Peyer's patch (tissue), 4 donors: ENCODE data around the gene SLC6A3. TPM values are rescaled to one million over a fixed set of nuclear protein-coding genes. Genes with fewer than 3 reads are reported as not detected.

ENCODE experiments used
- DNase-seq, 3 donors: peaks; one replicate each; pipeline ENCODE4 v3.0.0-alpha.2; 2017 to 2019
- H3K27ac ChIP-seq, 4 donors: fragments of 200-600 bp; sonication (generic); one replicate each; pipeline ENCODE4 v1.5.1; 2016 to 2019
- H3K27me3 ChIP-seq, 2 donors: fragments of 200-600 bp; sonication (generic); one replicate each; pipeline ENCODE4 v1.5.1; 2019
- H3K36me3 ChIP-seq, 3 donors: fragments of 200-600 bp; sonication (generic); one replicate each; pipeline ENCODE4 v1.5.1; 2016 to 2019
- H3K4me1 ChIP-seq, 4 donors: fragments of 200-600 bp; sonication (generic); one replicate each; pipeline ENCODE4 v1.5.1; 2016 to 2019
- H3K4me3 ChIP-seq, 4 donors: fragments of 200-600 bp; sonication (generic); 1 replicate in 3 of 4; 2 replicates in 1 of 4; pipeline ENCODE4 v1.5.1; 2016 to 2019; ENCODE audit warnings: mild to moderate bottlenecking in 1 of 4
- H3K9me3 ChIP-seq, 4 donors: fragments of 200-600 bp; sonication (generic); one replicate each; pipeline ENCODE4 v1.5.1; 2016 to 2019; ENCODE audit warnings: mild to moderate bottlenecking in 1 of 4
- CTCF ChIP-seq, 6 experiments: fragments of 450-650 bp in 4 of 6; fragments of 200-600 bp in 2 of 6; sonication (generic) in 1 of 6; IDR thresholded peaks; one replicate each; pipeline ENCODE4 v1.5.1; 2017 to 2019; ENCODE audit warnings: antibody characterized with exemption in 6 of 6, mild to moderate bottlenecking in 3 of 6, moderate library complexity in 1 of 6
- POLR2A ChIP-seq, 2 donors: fragments of 450-650 bp; IDR thresholded peaks; one replicate each; pipeline ENCODE4 v1.5.1; 2017; ENCODE audit warnings: antibody characterized with exemption in 2 of 2, mild to moderate bottlenecking in 2 of 2, moderate library complexity in 2 of 2
- total RNA-seq, 4 donors: library from RNA; depleted of rRNA; stranded (reverse); fragments of >200 nt; gene quantifications; one replicate each; pipeline ENCODE4 v1.1.0, GENCODE V29; 2016

SLC6A3 gene
- total RNA-seq, 4 donors from 2014 or later: 0.40 to 0.70 TPM; not detected in 2

GRCh38 chr5:1453613-1454012 is 8.4 kb upstream of the SLC6A3 start:
- no peak overlapping the region for H3K27ac ChIP-seq
- no peaks in the 10 kb centered on the region for H3K36me3 ChIP-seq
- H3K27me3 ChIP-seq: no peaks in the 10 kb centered on the region
- TF ChIP-seq CTCF (IDR thresholded peaks at IDR 0.05): no peak
- TF ChIP-seq POLR2A (IDR thresholded peaks at IDR 0.05): no peak
- peaks cover 0 to 7% (median 3%) of the 10 kb centered on the region in 4 donors for H3K9me3 ChIP-seq
- H3K4me3 ChIP-seq: no peak overlapping the region
- DNase-seq: no peak
- no peaks in the 10 kb centered on the region for H3K4me1 ChIP-seq

- Histone ChIP-seq H3K36me3 (no peaks in the 10 kb centered on the region), H3K4me1 (peaks cover 0 to 22% (median 0%) of the 10 kb centered on the region in 4 donors), H3K9me3 (peaks cover 0 to 6% (median 2%) of the 10 kb centered on the region in 4 donors), H3K4me3 (no peak overlapping the region), H3K27ac (no peak overlapping the region), H3K27me3 (peaks cover 0 to 20% of the 10 kb centered on the region in 2 donors)
- no peak for TF ChIP-seq POLR2A (IDR thresholded peaks at IDR 0.05)
- no peak for TF ChIP-seq CTCF (IDR thresholded peaks at IDR 0.05)
- peak in 1 of 3 donors; percentile 18 for DNase-seq
Observed at GRCh38 chr5:1449081-1449630, 3.9 kb upstream of the SLC6A3 start.

- TF ChIP-seq POLR2A (IDR thresholded peaks at IDR 0.05): no peak
- TF ChIP-seq CTCF (IDR thresholded peaks at IDR 0.05): no peak
- Histone ChIP-seq H3K9me3 (no peaks in the 10 kb centered on the region), H3K27ac (no peak overlapping the region), H3K27me3 (peaks cover 0 to 26% of the 10 kb centered on the region in 2 donors), H3K4me1 (peaks cover 0 to 25% (median 0%) of the 10 kb centered on the region in 4 donors), H3K4me3 (no peak overlapping the region), H3K36me3 (no peaks in the 10 kb centered on the region)
- DNase-seq: peak in 2 of 3 donors; percentile 21 to 31
Observed at GRCh38 chr5:1448511-1449011, 3.3 kb upstream of the SLC6A3 start.

GRCh38 chr5:1447671-1448361 is 2.6 kb upstream of the SLC6A3 start:
- Histone ChIP-seq H3K36me3 (no peaks in the 10 kb centered on the region), H3K4me3 (no peak overlapping the region), H3K4me1 (peaks cover 0 to 25% (median 0%) of the 10 kb centered on the region in 4 donors), H3K9me3 (no peaks in the 10 kb centered on the region), H3K27ac (no peak overlapping the region), H3K27me3 (peaks cover 0 to 31% of the 10 kb centered on the region in 2 donors)
- peak in 2 of 3 donors; percentile 53 to 65 for DNase-seq
- TF ChIP-seq POLR2A (IDR thresholded peaks at IDR 0.05): no peak
- no peak for TF ChIP-seq CTCF (IDR thresholded peaks at IDR 0.05)

GRCh38 chr5:1446602-1447343 is 1.5 kb upstream of the SLC6A3 start:
- no peaks in the 10 kb centered on the region for H3K36me3 ChIP-seq
- DNase-seq: peak in 2 of 3 donors; percentile 30 to 34

More at GRCh38 chr5:1446602-1447343, 1.5 kb upstream of the SLC6A3 start:
- Histone ChIP-seq H3K9me3 (no peaks in the 10 kb centered on the region), H3K4me3 (no peak overlapping the region), H3K4me1 (peaks cover 0 to 25% (median 0%) of the 10 kb centered on the region in 4 donors), H3K27ac (no peak overlapping the region), H3K27me3 (peaks cover 0 to 35% of the 10 kb centered on the region in 2 donors)
- no peak for TF ChIP-seq CTCF (IDR thresholded peaks at IDR 0.05)
- TF ChIP-seq POLR2A (IDR thresholded peaks at IDR 0.05): no peak
